ENCODE measurements around the gene GPR35.

- TF ChIP-seq CTCF (conservative IDR thresholded peaks at IDR 0.05; ENCODE audit: low read depth, low read length) = no peak
- TF ChIP-seq EZH2 (IDR thresholded peaks at IDR 0.05; ENCODE audit: low read length, unreplicated experiment) = no peak
Observed at GRCh38 chr2:240630771-240631547, 5.7 kb downstream of the GPR35 start.

Data from PC-3 (cell line).